Measurements from ENCODE around the gene KDM2B.
A peak's percentile ranks its signal among the peaks of the same experiment; 100 is the strongest.
"Not testable (repeated sequence)": the region's sequence is repeated elsewhere in the genome, so short reads cannot be mapped to it uniquely, and the experiment has no call there.

The KDM2B gene

DNA sequence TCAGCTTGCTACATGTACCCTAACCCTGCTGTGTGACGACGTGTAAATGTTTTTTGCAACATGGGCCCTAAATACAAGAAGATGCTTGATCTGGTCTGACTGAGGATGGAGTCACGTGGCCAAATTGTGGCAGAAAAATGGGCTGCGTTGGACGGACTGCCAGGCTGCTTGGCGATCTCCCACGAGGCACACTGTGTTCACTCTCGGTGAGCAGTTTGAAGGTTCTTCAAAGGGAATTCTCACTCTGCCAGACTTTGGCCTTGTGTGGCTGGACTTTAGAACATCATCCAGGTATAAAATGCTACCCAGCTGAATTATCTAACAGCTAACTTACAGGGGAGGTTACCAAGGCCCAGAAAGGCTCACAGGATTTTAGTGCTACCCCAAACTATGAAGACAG, 85.1 kb downstream of the KDM2B start:
- DNase-seq, result no peak

DNA sequence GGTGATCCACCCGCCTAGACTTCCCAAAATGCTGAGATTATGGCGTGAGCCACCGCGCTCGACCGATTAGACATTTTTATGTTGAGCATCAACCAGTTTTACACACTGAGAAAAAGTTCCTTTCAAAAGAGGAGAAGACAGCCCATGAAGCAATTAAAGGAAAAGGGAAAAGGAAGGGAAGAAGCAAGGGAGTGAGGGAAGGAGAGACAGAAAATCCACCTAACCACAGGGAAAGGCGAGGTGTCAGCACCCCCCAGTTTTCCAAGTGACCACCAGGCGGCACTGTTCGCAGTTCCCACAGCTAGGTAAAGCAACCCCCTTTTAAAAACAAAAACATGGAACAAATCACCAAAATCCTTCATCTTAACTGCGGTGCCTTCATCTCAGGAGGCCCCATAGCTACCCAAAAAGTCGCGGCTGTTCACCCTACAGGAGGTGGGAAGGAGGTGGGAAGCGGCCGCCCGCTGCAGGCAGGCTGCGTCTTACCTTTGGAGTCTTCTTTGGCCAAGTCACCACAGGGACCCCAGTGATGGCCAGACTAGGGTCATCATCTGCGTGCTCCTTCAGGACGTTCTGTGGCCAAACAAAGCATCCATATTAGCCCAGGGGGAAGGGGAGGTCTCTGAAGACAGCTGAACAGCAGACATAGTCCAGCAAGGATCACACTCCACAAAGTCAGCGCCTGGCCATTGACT, 86.6 kb downstream of the KDM2B start:
- peak; percentile 17 to 37 for DNase-seq

DNA sequence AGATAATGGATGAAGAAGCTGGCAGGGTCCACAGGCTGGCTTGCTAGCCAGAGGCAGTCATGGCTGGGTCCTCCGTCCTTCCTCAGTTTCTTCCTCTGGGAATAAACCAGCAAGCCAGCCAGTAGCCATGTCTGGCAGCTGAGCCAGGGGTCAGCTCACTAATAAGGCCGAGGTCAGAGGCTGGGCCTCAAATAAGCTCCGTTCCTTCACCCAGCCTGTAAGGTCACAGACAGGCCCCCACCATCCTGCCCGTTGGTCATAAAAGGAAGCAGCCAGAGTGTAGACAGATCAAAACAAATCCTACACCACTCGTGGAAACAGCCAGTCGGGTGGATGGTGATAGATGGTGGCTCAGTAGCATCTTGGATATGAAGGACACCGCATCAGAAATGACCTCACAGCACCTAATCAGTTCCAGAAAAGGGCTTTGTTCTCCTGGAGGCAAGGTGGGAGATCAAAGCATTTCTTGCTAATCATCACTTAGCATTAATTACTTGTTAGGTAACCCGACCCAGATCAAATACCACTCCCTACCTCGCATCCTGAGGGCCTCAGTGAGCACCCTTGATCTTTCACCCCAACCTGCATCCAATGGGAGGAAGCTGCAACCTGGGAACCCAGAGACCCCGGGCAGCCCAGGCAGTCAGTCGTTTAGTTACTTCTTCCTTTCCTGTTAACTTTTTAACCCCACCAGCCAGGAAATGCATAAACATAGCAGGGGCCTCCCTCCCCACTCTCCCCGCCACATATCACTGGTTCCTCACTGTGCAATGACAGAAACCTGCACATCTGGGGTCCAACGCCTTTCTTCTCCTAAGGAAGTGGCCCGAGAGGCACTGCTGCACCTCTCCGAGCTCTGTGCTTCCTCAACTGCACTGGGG, 90.2 kb downstream of the KDM2B start:
- DNase-seq, result no peak

DNA sequence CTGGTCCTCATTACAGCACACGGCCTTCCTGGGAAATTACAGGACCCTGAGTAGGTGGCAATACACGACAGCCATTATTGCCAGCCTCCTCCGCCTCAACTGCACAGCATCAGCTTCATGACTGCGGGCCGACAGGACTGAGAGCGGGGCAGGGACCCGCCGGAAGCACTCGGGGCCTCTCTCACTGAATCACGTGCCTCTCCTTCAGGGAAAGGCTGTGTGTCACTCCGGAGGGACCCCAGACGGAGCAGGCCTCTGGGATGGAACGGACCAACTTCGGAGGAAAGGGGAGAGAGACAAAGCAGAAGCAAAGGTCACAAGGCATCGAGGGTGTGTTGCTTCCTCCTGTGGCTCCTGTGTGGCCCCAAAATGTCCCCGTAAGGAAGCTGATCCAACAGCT, 90.9 kb downstream of the KDM2B start:
- DNase-seq, result no peak

DNA sequence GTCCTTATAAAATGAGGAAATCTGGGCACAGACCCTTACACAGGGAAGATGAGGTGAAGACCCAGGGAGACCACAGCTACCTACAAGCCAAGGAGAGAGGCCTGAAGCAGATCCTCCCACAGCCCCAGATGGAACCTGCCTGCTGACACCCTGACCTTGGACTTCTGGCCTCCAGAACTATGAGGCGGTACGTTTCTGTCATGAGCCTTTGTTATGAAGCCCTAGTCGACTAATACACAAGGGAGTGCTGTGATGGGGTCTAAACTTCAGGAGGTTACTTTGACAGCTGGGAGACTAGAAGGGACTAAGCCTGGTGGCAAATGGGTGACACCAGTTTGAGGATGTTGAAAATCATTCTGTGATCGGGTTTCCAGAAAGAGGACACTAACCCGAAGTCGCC, 95.9 kb downstream of the KDM2B start:
- no peak for DNase-seq

DNA sequence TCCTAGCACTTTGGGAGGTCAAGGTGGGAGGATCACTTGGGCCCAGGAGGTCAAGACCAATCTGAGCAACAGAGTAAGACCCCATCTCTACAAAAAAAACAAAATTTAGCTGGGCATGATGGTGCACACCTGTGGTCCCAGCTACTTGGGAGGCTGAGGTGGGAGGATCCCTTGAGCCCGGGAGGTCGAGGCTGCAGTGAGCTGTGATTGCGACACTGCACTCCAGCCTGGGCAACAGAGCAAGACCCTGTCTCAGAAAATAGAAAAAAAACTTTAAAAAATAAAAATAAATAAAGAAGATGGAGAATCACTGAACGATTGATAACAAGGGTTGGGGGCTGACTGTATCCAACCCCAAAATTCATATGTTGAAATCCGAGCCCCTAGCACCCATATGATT, 96.3 kb downstream of the KDM2B start:
- not testable (repeated sequence) for DNase-seq

DNA sequence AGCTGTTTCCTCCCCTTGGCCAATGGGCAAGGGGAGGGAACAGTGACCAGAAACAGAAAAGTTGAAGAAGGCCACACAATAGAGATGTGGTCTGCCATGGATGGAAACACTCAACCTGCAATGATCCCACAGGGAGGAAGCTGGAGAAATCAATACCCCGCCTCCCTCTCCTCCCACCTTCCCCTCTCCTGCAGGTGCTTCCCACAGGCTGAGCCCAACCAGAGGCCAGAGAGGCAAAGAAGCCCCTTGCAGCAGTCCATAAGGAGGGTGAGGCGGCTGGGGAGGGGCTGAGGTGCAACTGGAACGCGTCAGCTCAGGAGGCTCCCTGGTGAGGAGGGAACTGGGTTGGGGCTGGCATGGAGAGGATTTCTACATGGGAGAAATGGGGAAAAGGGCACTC, 96.9 kb downstream of the KDM2B start:
- DNase-seq, result no peak

DNA sequence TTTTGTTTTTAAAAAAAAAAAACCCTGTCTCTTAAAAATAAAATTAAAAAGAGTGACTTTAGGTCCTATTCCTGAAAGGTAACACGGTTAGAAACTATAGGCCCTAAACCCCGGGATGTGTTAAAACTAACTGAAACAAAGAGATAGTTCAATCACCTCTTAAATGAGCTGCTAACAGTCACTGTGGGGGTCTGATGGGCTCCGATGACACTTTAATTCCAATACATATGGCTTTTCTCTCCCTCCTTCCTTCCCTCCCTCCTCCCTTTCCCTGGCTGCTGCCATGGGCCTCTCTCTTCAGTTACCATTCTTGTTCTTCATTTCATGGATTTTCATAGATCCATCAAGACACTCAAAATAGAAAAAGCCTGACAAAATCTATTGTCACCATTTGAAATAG, 104.3 kb downstream of the KDM2B start:
- DNase-seq, result no peak

DNA sequence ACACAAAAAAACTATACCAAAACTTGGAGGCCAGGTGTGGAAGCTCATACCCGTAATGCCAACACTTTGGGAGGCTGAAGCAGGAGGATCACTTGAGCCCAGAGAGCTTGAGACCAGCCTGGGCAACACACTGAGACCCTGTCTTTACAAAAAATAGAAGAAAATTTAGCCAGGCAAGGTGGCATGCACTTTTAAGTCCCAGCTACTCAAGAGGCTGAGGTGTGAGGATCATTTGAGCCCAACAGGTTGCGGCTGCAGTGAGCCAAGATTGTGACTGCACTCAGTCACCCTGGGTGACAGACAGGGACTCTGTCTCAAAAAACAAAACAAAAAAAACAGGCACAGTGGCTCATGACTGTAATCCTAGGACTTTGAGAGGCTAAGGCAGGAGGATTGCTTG, 105.5 kb downstream of the KDM2B start:
- no peak for DNase-seq

DNA sequence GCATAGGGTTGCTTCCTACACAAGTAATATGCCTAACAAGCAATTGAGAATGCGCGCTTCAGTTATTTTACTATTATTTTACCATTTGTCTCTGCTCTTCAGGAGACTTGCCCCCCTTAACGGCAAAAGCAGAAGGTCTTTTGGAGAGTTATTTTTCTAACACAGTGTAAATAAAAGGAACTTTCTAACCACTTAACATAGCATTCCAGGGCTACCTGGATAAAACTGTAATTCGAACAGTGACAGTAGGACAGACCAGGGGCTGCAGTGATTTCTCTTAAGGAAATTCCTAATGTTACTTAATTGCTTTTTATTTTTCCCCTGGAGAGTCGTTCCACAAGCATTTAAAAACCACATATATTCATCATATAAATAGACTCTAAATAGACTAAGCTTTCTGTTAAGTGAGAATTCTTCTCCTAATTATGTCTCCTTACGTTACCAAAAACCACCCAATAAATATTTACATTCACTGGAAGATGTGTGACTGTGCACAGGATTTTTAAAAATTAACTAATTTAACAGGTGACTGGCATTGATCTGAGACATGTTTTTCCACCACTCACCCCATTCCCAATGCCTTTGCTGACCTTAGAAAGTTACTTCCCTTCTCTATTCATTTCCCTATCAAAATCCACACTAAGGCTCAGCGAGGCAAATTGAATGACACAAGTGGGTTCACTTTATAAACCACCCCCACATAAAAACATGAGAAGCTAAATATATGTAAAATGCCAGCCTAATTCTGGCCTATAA, 108.5 kb downstream of the KDM2B start:
- no peak for DNase-seq

DNA sequence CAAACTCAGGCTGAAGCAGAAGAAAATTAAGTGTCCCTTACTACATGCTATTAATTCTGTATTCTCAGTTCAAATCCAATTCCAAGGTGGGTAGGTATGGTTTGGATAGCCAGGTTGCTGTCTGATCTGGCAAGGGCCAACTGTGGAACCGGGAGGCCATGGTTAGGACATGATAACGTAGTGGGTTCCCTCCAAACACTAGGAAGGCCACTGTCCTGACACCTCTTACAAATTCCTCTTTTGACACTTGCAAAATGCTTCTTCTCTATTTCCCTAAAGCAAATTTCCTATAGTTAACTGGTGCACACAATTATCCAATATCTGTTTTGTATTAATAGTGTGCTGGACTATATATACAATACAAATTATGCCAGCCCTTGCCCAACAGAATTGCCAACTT, 110.1 kb downstream of the KDM2B start:
- no peak for DNase-seq

DNA sequence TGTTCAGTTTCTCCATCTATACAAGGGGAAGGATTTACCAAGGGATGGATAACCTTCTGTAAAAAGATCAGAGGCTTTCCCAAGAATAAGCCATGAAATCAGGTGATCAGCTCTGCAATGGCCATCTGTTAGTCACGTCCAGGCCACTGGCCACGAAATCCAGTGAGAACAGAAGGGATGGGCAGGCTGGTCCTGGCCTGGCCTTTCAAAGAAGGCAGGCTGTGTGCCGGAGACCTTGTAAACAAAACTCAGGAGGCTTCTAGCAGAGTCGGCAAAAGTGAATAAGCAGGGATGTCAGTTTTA, 112.4 kb downstream of the KDM2B start:
- DNase-seq, result no peak

DNA sequence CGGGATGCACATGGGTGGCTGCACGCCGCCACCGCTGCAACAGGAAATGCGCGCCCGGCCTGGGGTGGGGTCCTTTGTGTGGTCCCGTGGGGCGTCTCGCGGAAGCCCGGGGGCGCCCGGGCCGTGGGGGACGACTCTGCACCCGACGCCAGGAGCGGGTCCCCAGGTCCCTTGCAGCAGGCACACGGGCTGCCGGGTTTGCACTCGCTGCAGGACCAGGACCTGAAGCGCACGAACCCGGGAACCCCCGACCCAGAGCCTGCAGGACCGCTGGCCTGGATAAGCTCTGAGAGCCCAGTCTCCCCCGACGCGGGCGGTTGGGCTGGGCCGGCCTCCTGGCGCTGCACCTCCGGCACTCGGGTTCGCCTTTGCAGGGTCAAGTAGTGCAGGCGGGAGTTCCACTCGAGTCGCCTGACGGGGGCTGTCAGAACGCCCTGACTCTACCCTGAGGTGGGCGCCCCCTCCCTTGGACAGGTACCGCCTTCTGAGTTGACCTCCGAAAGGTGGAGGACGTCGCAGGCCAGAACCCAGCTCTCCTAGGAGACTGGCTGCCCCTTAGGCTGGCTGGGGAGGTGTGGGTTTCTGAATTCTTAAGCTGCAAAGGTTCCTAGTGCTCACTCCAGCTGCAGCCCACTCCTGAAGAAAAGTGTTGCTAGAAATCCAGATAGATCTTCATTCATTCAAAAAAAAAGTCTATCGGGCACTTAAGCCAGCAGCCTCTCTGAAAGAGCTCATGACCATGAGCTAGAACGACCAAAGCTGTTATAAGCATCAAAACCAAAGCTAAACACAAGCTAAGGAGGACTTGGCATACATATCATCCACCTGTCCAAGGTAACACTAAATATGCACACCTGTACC, 113.0 kb downstream of the KDM2B start:
- DNase-seq, result no peak

DNA sequence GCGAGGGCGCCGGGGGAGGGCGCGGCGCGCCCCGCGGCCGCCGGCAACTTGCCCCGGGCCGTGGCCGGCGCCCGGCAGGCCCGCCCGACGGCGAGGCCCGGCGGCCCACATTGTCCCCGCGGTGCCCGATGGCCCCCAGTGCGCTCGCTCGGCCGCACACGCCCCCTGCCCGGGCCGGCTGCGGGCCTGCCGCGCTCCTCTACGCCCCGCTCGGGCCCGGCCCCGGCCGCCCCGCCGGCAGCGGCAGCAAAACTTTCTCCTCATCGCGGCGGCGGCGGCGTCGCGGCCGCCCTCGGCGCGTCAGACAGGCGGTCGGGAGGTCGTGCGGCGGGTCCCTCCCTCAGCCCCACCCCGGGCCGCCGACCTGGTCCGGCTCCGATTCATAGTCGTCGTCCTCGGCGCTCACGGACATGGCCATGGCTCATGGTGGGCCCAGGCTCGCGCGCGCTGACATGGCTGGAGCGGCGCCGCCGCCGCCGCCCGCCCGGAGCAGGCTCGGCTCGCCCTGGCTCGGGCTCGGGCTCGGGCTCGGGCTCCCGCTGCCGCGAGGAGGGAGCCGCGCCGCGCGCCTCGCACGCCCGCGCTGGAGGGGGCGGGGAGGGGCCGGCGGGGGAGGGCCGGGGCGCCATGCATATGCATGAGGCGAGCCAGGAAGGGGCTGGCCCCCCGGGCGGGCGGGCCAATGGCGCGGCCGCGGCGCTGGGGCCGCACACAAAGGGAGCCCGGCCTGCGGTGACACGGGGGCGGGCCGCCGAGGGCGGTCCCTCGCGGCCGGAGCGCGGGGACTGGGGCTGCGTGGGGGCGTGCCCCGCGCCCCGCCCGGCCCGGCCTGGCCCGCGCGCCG, 113.8 kb downstream of the KDM2B start:
- DNase-seq, result peak; percentile 76 to 82

DNA sequence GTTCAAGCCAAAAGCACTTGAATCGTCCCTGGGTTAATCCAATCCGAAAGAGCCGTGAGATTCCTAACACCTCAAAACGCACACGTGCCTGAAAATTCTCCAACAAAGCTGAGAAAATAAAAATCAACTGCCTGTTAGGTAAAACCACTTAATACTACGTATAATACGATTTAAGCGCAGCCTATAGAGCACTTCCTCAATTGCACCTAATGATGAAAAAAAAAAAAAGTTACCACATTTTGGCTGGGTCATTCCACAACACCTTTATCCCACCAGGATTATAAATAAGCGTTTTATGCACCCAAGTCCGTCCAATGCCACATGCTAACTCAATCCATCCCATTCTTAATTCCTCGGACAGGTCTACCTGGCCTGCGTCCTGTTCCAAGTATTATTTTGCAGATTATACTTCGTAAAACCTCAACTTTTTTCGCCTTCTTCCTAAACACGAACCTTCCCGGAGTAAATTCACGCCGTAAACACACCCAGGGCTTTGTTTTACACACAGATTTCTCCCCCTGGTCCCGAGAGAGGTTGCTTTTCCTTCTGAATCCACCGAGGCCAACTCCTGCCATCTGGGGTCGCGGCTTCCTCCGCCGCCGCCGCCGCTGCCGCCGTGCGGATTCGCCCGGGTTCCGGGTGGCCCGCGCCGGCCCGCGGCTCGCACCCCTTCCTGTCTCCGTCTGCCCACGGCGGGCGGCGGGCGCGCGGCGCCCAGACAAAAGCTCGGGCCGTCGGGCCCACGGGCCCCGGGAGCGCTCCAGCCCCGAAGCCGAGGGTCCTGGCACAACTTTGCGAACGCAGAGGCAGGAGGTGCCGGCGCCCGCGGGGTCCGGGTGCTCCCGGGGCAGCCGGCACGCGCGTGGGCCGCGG, 114.7 kb downstream of the KDM2B start:
- DNase-seq, result peak; percentile 47 to 67

DNA sequence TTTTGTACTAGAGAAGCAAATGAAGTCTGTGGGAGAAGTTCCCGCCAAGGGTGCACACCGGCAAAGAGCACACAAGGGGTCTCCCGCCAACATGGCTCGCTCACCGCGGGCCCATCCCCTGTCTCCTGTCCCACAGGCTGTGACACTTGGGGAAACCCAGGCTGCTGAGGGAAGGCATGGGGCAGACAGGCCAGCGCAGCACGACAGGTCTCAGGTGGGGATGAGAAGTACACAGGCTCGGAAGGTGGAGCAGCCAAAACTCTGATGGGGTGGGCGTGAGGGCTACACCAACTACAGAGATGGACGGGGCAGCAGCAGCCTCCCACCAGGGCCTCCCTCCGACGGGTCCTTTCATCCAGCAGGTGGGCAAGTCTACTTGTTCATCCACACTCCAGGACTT, 116.5 kb downstream of the KDM2B start:
- no peak for DNase-seq

DNA sequence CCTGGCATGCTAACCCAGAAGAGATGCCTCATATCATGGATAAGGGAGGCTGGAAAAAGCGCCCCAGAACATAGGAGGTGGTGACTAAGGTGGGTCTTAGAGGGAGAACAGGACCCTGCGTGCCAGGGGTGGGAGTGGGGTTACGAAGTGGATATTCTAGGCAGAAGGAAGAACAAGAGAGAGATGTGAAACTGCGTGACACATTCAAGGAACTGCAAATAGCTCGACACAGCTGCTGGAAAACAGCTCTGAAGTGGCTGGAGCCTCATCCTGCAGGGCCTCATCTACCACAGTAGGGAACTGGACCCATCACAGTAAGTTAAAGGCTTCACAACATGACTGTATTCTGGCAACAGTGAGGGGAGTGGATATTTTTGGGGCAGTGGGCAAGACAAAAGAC, 119.8 kb downstream of the KDM2B start:
- no peak for DNase-seq

DNA sequence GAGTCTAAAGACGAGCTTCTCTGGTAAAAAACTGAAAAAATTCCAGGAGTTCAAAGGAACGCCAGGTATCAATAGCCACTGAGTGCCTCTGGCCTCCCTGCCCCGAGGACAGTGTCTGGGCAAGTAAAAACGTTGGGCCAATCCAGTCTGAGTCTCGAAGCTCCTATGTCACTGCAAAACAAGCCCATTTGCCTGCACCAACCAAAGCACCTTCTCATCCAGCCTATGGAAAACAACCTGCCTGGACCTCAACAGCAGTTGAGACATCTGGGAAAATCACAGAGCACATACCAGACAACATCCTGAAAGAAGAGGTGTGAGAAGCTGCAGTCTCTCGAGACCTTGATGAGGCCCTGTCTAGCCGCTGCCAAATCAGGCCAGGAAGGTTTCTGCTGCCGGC, 124.3 kb downstream of the KDM2B start:
- DNase-seq, result no peak

DNA sequence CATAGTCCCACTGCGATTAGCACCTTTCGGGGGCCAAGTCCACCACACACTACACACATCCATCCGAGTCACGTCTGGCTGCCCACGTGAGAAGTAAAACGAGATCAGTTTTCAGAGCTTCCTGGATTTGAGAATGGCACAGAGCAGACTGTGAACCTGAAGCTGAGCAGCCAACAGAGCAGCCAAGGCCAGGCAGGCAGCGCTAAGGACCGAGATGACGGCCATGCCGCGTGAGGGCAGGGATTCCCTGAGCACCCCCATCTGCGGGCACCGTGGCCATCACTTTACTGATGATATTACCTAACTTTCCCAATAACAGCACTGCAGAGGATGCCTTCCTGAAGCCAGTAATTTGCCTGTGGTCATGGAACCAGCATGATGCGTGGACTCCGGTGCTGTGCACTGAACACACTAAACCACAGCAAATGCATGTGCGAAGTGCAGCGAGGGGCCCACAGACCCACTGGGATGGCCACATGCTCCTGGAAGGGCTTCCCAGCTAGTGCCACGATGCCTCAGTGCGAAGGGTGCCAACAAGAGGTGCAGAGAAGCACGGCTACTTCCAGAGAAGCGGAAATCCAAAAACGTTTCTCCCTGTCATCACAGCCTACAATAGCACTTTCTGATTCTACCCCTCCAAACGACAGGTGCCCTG, 124.9 kb downstream of the KDM2B start:
- DNase-seq, result no peak

DNA sequence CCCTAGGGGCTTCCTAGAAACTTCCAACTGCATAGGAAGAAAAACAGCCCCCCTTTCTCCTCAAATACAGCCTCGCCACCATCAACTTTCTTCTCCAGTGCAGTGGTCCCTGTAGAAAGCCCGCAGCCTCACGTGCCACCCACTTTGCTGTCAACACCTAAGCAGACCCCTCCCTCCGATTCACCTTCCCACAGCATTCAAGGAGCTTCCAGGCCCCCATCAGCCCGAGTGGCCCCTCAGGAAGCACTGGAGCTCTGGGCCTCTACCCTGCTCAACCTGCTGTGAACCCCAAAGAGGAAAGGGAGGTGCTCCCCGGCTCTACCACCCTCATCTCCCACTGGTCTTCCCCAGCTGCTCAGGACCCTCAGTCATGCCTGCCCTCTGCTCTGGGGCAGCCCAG, 125.9 kb downstream of the KDM2B start:
- no peak for DNase-seq

Measured in AML-193 (cell line).